Measurements from ENCODE around the gene MYO3B.

The MYO3B gene

DNA sequence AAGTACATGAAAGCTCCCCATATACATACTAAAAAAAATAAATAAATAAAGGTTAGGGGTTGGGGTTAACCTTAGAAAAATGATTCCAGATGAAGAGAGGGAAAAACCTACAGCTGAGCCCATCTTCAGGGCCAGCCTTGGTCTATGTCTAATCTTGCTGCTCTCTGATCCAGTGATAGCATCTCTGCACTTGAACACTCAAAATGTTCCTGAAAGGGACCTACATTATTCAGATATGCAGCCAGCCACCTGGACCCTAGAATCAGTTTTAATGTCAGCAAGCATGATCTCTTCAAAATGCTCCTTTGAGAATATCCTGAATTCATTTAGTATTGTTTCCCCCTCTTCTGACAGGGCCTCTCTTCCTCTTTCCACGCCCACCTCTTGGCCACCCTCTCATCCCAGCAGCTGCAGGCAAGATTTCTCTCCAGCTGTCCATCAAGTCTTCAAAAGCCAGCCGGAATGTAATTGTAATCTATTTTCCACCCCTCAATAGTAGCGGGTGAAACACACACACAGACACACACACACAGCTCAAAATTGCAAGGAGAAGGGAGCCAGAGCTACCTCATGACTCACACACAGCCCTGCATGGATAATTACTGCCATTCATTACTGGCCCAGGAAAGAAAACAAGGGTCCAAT, 135.5 kb downstream of the MYO3B start:
- no peak overlapping the region for H2AFZ ChIP-seq (ENCODE audit: low read depth, low read length)
- H3K4ac ChIP-seq (ENCODE audit: low read depth in 1 of 2, low read length in 2 of 2) = no peak overlapping the region
- no peak for DNase-seq
- no peak overlapping the region for H3K23ac ChIP-seq (ENCODE audit: low read length in 2 of 2)
- H4K91ac ChIP-seq (ENCODE audit: low read length) = no peak overlapping the region
- H2BK12ac ChIP-seq (ENCODE audit: low read length in 2 of 2) = no peak overlapping the region
- no peak overlapping the region for H4K8ac ChIP-seq (ENCODE audit: low read length)
- no peak overlapping the region for H3K9ac ChIP-seq (ENCODE audit: low read length)
- no peaks in the 10 kb centered on the region for H3K9me3 ChIP-seq (ENCODE audit: control insufficient read depth, low read length)
- no peaks in the 10 kb centered on the region for H3K36me3 ChIP-seq (ENCODE audit: control insufficient read depth in 1 of 2, insufficient read depth in 2 of 2, low read depth in 1 of 2, low read length in 2 of 2)
- no peak overlapping the region for H3K18ac ChIP-seq (ENCODE audit: low read depth in 1 of 2, low read length in 2 of 2)
- no peak overlapping the region for H3K14ac ChIP-seq (ENCODE audit: low read length in 2 of 2)
- no peak overlapping the region for H2AK5ac ChIP-seq (ENCODE audit: low read length, severe bottlenecking)
- H3K4me1 ChIP-seq (ENCODE audit: control insufficient read depth, insufficient read depth, low read depth, low read length) = no peaks in the 10 kb centered on the region
- no peak overlapping the region for H2BK15ac ChIP-seq (ENCODE audit: low read depth, poor library complexity, severe bottlenecking)
- 55% methylated on average over 3 of the region's 3 CpGs for WGBS
- no peak overlapping the region for H2BK120ac ChIP-seq (ENCODE audit: low read depth, low read length)
- H3K4me3 ChIP-seq (ENCODE audit: insufficient read depth in 1 of 2, low read depth in 1 of 2, low read length in 2 of 2) = no peak overlapping the region
- no peak overlapping the region for H2BK5ac ChIP-seq (ENCODE audit: low read depth, low read length, poor library complexity, severe bottlenecking)
- no peaks in the 10 kb centered on the region for H3K79me1 ChIP-seq (replicated peaks; ENCODE audit: low read length, poor library complexity, severe bottlenecking)
- H3K27ac ChIP-seq (ENCODE audit: low read length, poor library complexity, severe bottlenecking) = no peak overlapping the region
- H3K4me2 ChIP-seq (ENCODE audit: low read length, poor library complexity, severe bottlenecking) = no peak overlapping the region
- no peaks in the 10 kb centered on the region for H3K27me3 ChIP-seq (ENCODE audit: control insufficient read depth in 1 of 2, insufficient read depth in 1 of 2, low read length in 2 of 2)

DNA sequence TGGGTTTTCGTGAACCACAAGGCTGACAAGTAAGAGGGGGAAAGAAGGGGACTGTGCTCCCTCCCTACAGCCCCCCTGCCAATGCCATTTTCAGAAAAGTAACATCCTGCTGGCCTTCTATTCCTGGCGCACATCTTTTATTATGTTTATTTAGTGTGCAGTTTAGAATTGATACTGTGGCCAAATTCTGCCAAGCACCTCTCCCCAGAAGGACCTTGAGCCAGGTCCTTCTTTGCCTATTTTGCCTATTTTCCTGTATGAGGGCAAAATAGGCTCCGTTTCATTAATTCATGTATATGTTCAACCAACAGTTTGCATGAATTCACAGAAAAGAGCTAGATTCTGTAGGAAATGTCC, 136.0 kb downstream of the MYO3B start:
- DNase-seq = no peak
- H3K23ac ChIP-seq (ENCODE audit: low read length in 2 of 2) = no peak overlapping the region
- no peak overlapping the region for H3K9ac ChIP-seq (ENCODE audit: low read length)
- H3K9me3 ChIP-seq (ENCODE audit: control insufficient read depth, low read length) = no peaks in the 10 kb centered on the region
- no peak overlapping the region for H4K8ac ChIP-seq (ENCODE audit: low read length)
- no peak overlapping the region for H3K4me2 ChIP-seq (ENCODE audit: low read length, poor library complexity, severe bottlenecking)
- H3K27ac ChIP-seq (ENCODE audit: low read length, poor library complexity, severe bottlenecking) = no peak overlapping the region
- no peaks in the 10 kb centered on the region for H3K27me3 ChIP-seq (ENCODE audit: control insufficient read depth in 1 of 2, insufficient read depth in 1 of 2, low read length in 2 of 2)
- H3K4me1 ChIP-seq (ENCODE audit: control insufficient read depth, insufficient read depth, low read depth, low read length) = no peaks in the 10 kb centered on the region
- WGBS = 81% methylated on average over 2 of the region's 3 CpGs
- H3K36me3 ChIP-seq (ENCODE audit: control insufficient read depth in 1 of 2, insufficient read depth in 2 of 2, low read depth in 1 of 2, low read length in 2 of 2) = no peaks in the 10 kb centered on the region
- H2BK15ac ChIP-seq (ENCODE audit: low read depth, poor library complexity, severe bottlenecking) = no peak overlapping the region
- no peak overlapping the region for H2BK12ac ChIP-seq (ENCODE audit: low read length in 2 of 2)
- H3K79me1 ChIP-seq (replicated peaks; ENCODE audit: low read length, poor library complexity, severe bottlenecking) = no peaks in the 10 kb centered on the region
- no peak overlapping the region for H2AK5ac ChIP-seq (ENCODE audit: low read length, severe bottlenecking)
- no peak overlapping the region for H2AFZ ChIP-seq (ENCODE audit: low read depth, low read length)
- no peak overlapping the region for H3K4ac ChIP-seq (ENCODE audit: low read depth in 1 of 2, low read length in 2 of 2)
- H3K18ac ChIP-seq (ENCODE audit: low read depth in 1 of 2, low read length in 2 of 2) = no peak overlapping the region
- H3K14ac ChIP-seq (ENCODE audit: low read length in 2 of 2) = no peak overlapping the region
- H2BK5ac ChIP-seq (ENCODE audit: low read depth, low read length, poor library complexity, severe bottlenecking) = no peak overlapping the region
- H2BK120ac ChIP-seq (ENCODE audit: low read depth, low read length) = no peak overlapping the region
- H3K4me3 ChIP-seq (ENCODE audit: insufficient read depth in 1 of 2, low read depth in 1 of 2, low read length in 2 of 2) = no peak overlapping the region
- H4K91ac ChIP-seq (ENCODE audit: low read length) = no peak overlapping the region

DNA sequence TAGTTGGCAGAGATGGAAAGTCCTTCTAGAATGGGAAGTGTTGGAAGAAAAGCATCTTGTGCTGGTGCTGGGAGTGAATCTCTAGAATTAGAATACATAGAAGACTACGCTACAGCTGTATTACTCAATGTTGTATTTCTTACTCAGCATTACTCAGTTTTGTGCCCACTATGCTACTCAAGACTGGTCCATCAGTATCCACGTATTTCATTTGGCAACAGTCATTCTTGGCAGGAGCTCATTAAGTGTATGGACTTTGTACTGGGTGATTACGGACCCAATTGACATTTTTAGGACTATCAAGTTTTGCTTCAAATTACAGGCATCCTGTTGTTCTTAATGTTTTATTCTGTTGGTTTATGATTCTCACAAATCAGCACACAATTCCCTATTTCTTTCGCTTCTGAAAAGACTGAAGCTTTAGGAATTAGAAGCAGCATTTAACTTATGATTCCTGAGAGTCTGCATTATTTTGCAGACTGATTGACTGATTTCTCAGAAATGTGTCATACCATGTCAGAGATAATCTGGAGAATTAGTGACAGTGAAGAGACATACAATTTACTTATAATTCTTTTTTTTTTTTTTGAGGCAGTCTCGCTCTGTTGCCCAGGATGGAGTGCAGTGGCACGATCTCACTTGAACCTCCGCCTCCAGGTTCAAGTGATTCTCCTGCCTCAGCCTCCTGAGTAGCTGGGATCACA, 136.9 kb downstream of the MYO3B start:
- 100% methylated on average over 1 of the region's 7 CpGs for WGBS

DNA sequence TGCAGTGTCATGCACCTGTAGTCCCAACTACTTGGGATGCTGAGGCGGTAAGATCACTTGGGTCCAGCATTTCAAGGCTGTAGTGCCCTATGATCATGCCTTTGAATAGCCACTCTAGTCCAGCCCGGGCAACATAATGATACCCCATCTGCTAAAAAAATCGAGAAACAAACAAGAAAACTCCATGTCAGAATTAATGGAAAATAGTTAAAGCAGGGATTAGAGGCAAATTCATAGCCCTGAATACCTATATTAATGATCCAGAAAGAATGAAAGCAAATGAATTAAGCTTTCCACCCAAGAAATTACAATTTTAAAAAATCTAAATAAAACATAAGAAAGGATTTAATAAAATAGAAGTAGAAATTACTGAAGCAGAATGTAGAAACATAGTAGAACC, 143.0 kb downstream of the MYO3B start:
- Histone ChIP-seq H2BK120ac (ENCODE audit: low read depth, low read length) (no peak overlapping the region), H3K9ac (ENCODE audit: low read length) (no peak overlapping the region), H3K4me3 (ENCODE audit: insufficient read depth in 1 of 2, low read depth in 1 of 2, low read length in 2 of 2) (no peak overlapping the region), H2BK5ac (ENCODE audit: low read depth, low read length, poor library complexity, severe bottlenecking) (no peak overlapping the region), H2BK15ac (ENCODE audit: low read depth, poor library complexity, severe bottlenecking) (no peak overlapping the region), H3K18ac (ENCODE audit: low read depth in 1 of 2, low read length in 2 of 2) (no peak overlapping the region), H3K79me1 (replicated peaks; ENCODE audit: low read length, poor library complexity, severe bottlenecking) (no peaks in the 10 kb centered on the region), H4K91ac (ENCODE audit: low read length) (no peak overlapping the region), H3K36me3 (ENCODE audit: control insufficient read depth in 1 of 2, insufficient read depth in 2 of 2, low read depth in 1 of 2, low read length in 2 of 2) (no peaks in the 10 kb centered on the region), H3K23ac (ENCODE audit: low read length in 2 of 2) (no peak overlapping the region), H2BK12ac (ENCODE audit: low read length in 2 of 2) (no peak overlapping the region), H2AK5ac (ENCODE audit: low read length, severe bottlenecking) (no peak overlapping the region), H3K4me1 (ENCODE audit: control insufficient read depth, insufficient read depth, low read depth, low read length) (no peaks in the 10 kb centered on the region), H3K27me3 (ENCODE audit: control insufficient read depth in 1 of 2, insufficient read depth in 1 of 2, low read length in 2 of 2) (no peaks in the 10 kb centered on the region), H3K4me2 (ENCODE audit: low read length, poor library complexity, severe bottlenecking) (no peak overlapping the region), H4K8ac (ENCODE audit: low read length) (no peak overlapping the region), H2AFZ (ENCODE audit: low read depth, low read length) (no peak overlapping the region), H3K4ac (ENCODE audit: low read depth in 1 of 2, low read length in 2 of 2) (no peak overlapping the region), H3K27ac (ENCODE audit: low read length, poor library complexity, severe bottlenecking) (no peak overlapping the region), H3K14ac (ENCODE audit: low read length in 2 of 2) (no peak overlapping the region), H3K9me3 (ENCODE audit: control insufficient read depth, low read length) (peaks cover 22% of the 10 kb centered on the region)
- no peak for DNase-seq
- 100% methylated on average over 1 of the region's 3 CpGs for WGBS

More for the DNA sequence above, 136.9 kb downstream of the MYO3B start:
- no peak overlapping the region for H3K4me3 ChIP-seq (ENCODE audit: insufficient read depth in 1 of 2, low read depth in 1 of 2, low read length in 2 of 2)
- H3K4ac ChIP-seq (ENCODE audit: low read depth in 1 of 2, low read length in 2 of 2) = no peak overlapping the region
- H3K18ac ChIP-seq (ENCODE audit: low read depth in 1 of 2, low read length in 2 of 2) = no peak overlapping the region
- H3K9ac ChIP-seq (ENCODE audit: low read length) = no peak overlapping the region
- no peaks in the 10 kb centered on the region for H3K36me3 ChIP-seq (ENCODE audit: control insufficient read depth in 1 of 2, insufficient read depth in 2 of 2, low read depth in 1 of 2, low read length in 2 of 2)
- no peak overlapping the region for H3K14ac ChIP-seq (ENCODE audit: low read length in 2 of 2)
- H3K4me1 ChIP-seq (ENCODE audit: control insufficient read depth, insufficient read depth, low read depth, low read length) = no peaks in the 10 kb centered on the region
- H3K27ac ChIP-seq (ENCODE audit: low read length, poor library complexity, severe bottlenecking) = no peak overlapping the region
- no peak for DNase-seq
- no peak overlapping the region for H2AK5ac ChIP-seq (ENCODE audit: low read length, severe bottlenecking)
- H2BK15ac ChIP-seq (ENCODE audit: low read depth, poor library complexity, severe bottlenecking) = no peak overlapping the region
- H2AFZ ChIP-seq (ENCODE audit: low read depth, low read length) = no peak overlapping the region
- H3K27me3 ChIP-seq (ENCODE audit: control insufficient read depth in 1 of 2, insufficient read depth in 1 of 2, low read length in 2 of 2) = no peaks in the 10 kb centered on the region
- no peaks in the 10 kb centered on the region for H3K79me1 ChIP-seq (replicated peaks; ENCODE audit: low read length, poor library complexity, severe bottlenecking)
- no peak overlapping the region for H4K91ac ChIP-seq (ENCODE audit: low read length)
- H3K9me3 ChIP-seq (ENCODE audit: control insufficient read depth, low read length) = peaks cover 8% of the 10 kb centered on the region
- no peak overlapping the region for H3K23ac ChIP-seq (ENCODE audit: low read length in 2 of 2)
- H2BK12ac ChIP-seq (ENCODE audit: low read length in 2 of 2) = no peak overlapping the region
- no peak overlapping the region for H2BK120ac ChIP-seq (ENCODE audit: low read depth, low read length)
- H4K8ac ChIP-seq (ENCODE audit: low read length) = no peak overlapping the region
- H2BK5ac ChIP-seq (ENCODE audit: low read depth, low read length, poor library complexity, severe bottlenecking) = no peak overlapping the region
- no peak overlapping the region for H3K4me2 ChIP-seq (ENCODE audit: low read length, poor library complexity, severe bottlenecking)
